ENCODE data around the gene TNP2. TPM values are rescaled to one million over a fixed set of nuclear protein-coding genes. Genes with fewer than 3 reads are reported as not detected.

TNP2 gene
- total RNA-seq, 4 donors from 2014 or later: not detected

- DNase-seq (ENCODE audit: low spot score in 2 of 2): no peak
- Histone ChIP-seq H3K36me3 (no peaks in the 10 kb centered on the region), H3K4me3 (no peak overlapping the region), H3K27me3 (no peaks in the 10 kb centered on the region), H3K9me3 (no peaks in the 10 kb centered on the region), H3K4me1 (peaks cover 17% of the 10 kb centered on the region), H3K27ac (no peak overlapping the region)
- 88% methylated on average over 5 of the region's 5 CpGs for WGBS
- TF ChIP-seq EP300 (IDR thresholded peaks at IDR 0.05) (no peak), POLR2A (IDR thresholded peaks at IDR 0.05) (no peak), POLR2AphosphoS5 (IDR thresholded peaks at IDR 0.05) (no peak), CTCF (IDR thresholded peaks at IDR 0.05) (no peak)
These were observed 29.2 kb upstream of the TNP2 start for GRCh38 chr16:11298143-11298900.

- TF ChIP-seq CTCF (IDR thresholded peaks at IDR 0.05) (no peak), EP300 (IDR thresholded peaks at IDR 0.05) (no peak), POLR2AphosphoS5 (IDR thresholded peaks at IDR 0.05) (no peak), POLR2A (IDR thresholded peaks at IDR 0.05) (no peak)
- H3K4me3 ChIP-seq: peak overlapping the region; percentile 24
- DNase-seq (ENCODE audit: low spot score in 2 of 2): peak in 1 of 2 donors; percentile 69
These were observed 28.5 kb upstream of the TNP2 start for GRCh38 chr16:11297492-11298142.

GRCh38 chr16:11296706-11297491 lies 27.8 kb upstream of the TNP2 start:
- Histone ChIP-seq H3K27ac (no peak overlapping the region), H3K9me3 (no peaks in the 10 kb centered on the region), H3K4me1 (peaks cover 16% of the 10 kb centered on the region), H3K36me3 (no peaks in the 10 kb centered on the region), H3K27me3 (no peaks in the 10 kb centered on the region), H3K4me3 (peak overlapping the region; percentile 24)
- 39% methylated on average over 9 of the region's 10 CpGs for WGBS
- TF ChIP-seq CTCF (IDR thresholded peaks at IDR 0.05) (no peak), POLR2AphosphoS5 (IDR thresholded peaks at IDR 0.05) (no peak), POLR2A (IDR thresholded peaks at IDR 0.05) (no peak), EP300 (IDR thresholded peaks at IDR 0.05) (no peak)
- no peak for DNase-seq (ENCODE audit: low spot score in 2 of 2)

More at GRCh38 chr16:11297492-11298142, 28.5 kb upstream of the TNP2 start:
- H3K27me3 ChIP-seq: no peaks in the 10 kb centered on the region
- no peak overlapping the region for H3K27ac ChIP-seq
- no peaks in the 10 kb centered on the region for H3K36me3 ChIP-seq
- H3K9me3 ChIP-seq: no peaks in the 10 kb centered on the region
- H3K4me1 ChIP-seq: peaks cover 16% of the 10 kb centered on the region
- 14% methylated on average over 11 of the region's 19 CpGs for WGBS

DNA sequence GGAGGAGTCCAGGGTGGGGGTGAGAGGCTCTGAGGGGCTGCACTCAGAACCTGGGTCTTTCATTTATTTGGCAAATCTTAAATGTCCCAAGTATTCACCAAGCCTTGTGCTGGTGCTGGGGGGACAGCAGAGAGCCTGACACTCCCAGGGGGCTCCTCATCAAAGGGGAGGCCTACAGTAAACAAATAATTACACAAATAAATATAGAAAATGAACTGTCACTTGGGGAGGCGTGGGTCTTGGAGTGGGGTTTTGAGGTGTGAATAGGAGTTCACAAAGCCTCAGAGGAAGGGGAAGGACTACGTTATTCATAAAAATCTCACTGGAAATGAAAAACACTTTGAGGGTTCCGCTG lies 27.2 kb upstream of the TNP2 start:
- Histone ChIP-seq H3K4me3 (no peak overlapping the region), H3K27ac (no peak overlapping the region), H3K36me3 (no peaks in the 10 kb centered on the region), H3K27me3 (no peaks in the 10 kb centered on the region), H3K9me3 (no peaks in the 10 kb centered on the region), H3K4me1 (peaks cover 16% of the 10 kb centered on the region)
- no peak for DNase-seq (ENCODE audit: low spot score in 2 of 2)
- TF ChIP-seq EP300 (IDR thresholded peaks at IDR 0.05) (no peak), POLR2AphosphoS5 (IDR thresholded peaks at IDR 0.05) (no peak), CTCF (IDR thresholded peaks at IDR 0.05) (no peak), POLR2A (IDR thresholded peaks at IDR 0.05) (no peak)
- WGBS: 83% methylated on average over 3 of the region's 3 CpGs

DNA sequence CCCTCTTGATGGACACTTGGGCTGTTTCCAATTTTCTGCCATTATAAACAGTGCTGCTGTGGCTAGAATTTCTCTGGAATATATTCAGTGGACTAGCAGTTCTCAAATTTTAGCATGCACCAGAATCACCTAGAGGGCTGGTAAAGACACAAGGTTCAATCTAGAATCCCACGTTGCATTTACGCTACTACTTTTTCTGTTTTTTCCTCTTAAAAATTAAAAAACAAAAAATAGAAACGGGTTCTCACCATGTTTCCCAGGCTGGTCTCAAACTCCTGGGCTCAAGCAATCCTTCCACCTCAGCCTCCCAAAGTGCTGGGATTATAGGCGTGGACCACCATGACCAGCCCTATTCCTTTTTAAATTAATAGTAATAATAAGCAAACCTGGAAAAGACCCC lies 26.5 kb upstream of the TNP2 start:
- no peak for DNase-seq (ENCODE audit: low spot score in 2 of 2)
- no peak overlapping the region for H3K27ac ChIP-seq
- WGBS: 90% methylated on average over 4 of the region's 4 CpGs
- H3K36me3 ChIP-seq: no peaks in the 10 kb centered on the region
- H3K4me3 ChIP-seq: no peak overlapping the region
- no peaks in the 10 kb centered on the region for H3K27me3 ChIP-seq
- H3K9me3 ChIP-seq: no peaks in the 10 kb centered on the region
- peaks cover 16% of the 10 kb centered on the region for H3K4me1 ChIP-seq
- no peak for TF ChIP-seq EP300 (IDR thresholded peaks at IDR 0.05)
- no peak for TF ChIP-seq POLR2AphosphoS5 (IDR thresholded peaks at IDR 0.05)
- TF ChIP-seq CTCF (IDR thresholded peaks at IDR 0.05): no peak
- TF ChIP-seq POLR2A (IDR thresholded peaks at IDR 0.05): no peak
